ENCODE measurements around the gene TSPAN9.

- TF ChIP-seq, protein P1, sequence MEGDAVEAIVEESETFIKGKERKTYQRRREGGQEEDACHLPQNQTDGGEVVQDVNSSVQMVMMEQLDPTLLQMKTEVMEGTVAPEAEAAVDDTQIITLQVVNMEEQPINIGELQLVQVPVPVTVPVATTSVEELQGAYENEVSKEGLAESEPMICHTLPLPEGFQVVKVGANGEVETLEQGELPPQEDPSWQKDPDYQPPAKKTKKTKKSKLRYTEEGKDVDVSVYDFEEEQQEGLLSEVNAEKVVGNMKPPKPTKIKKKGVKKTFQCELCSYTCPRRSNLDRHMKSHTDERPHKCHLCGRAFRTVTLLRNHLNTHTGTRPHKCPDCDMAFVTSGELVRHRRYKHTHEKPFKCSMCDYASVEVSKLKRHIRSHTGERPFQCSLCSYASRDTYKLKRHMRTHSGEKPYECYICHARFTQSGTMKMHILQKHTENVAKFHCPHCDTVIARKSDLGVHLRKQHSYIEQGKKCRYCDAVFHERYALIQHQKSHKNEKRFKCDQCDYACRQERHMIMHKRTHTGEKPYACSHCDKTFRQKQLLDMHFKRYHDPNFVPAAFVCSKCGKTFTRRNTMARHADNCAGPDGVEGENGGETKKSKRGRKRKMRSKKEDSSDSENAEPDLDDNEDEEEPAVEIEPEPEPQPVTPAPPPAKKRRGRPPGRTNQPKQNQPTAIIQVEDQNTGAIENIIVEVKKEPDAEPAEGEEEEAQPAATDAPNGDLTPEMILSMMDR (IDR thresholded peaks at IDR 0.05; ENCODE audit: low read depth, low read length, poor library complexity, severe bottlenecking), result no peak
- no peak for TF ChIP-seq EZH2phosphoT487 (IDR thresholded peaks at IDR 0.05; ENCODE audit: borderline replicate concordance, low read length)
Observed at GRCh38 chr12:3129301-3130056, 52.3 kb downstream of the TSPAN9 start.

Measured in DOHH2 (cell line).